GM21447 (cell line): Measurements from ENCODE around the gene TMEM141.
A peak's percentile ranks its signal among the peaks of the same experiment; 100 is the strongest.

ENCODE experiments used
- ATAC-seq: cut with Tn5 transposase; IDR thresholded peaks from one replicate; pipeline ENCODE4 v1.9.1; 2021; ENCODE audit not compliant: unreplicated experiment

The TMEM141 gene

DNA sequence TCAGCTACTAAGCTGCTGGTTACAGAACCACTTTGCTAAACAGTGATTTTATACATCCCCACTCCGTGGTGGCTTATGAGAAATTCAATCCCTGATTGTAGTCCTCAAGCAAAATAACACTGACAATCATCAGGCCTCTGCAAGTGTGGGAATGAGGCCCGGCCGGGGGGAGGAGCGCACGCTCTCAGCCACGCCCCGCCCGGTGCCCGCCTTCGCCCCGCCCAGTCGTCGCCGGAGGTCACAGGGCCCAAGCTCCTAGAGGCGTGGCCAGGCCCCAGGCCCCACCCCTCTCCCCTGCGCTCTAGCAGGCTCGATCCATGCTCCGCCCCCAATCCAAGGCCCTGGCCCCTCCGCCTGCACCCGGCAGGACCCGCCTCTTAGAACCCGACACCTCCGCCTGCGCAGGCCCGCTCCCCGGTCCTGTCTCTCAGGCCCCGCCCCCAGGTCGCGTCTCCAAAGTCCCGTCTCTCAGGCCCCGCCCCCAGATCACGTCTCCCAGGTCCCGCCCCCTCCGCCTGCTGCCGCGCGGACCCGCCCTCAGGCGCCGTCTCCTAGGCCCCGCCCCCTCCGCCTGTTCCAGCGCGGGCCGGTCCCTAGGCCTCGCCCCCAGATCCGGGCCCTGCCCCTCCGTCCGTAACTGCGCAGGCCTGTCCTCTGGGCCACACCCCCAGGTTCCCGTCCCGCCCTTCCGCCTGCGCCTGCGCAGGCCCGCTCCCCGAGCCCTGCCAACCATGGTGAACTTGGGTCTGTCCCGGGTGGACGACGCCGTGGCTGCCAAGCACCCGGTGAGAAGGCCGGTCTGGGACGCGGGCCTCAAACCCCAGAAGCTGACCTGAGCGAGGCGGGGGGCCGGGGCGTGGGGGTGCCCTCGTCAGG, at the start of gene TMEM141:
TMEM141 (plus strand) TSS at position 705 of the 876 bp plus-strand sequence; CDS start at position 732, 27 bp downstream.
- peak; percentile 76 for ATAC-seq

- peak; percentile 59 for ATAC-seq
These were observed 49.1 kb upstream of the TMEM141 start for GRCh38 chr9:136741883-136742571.

DNA sequence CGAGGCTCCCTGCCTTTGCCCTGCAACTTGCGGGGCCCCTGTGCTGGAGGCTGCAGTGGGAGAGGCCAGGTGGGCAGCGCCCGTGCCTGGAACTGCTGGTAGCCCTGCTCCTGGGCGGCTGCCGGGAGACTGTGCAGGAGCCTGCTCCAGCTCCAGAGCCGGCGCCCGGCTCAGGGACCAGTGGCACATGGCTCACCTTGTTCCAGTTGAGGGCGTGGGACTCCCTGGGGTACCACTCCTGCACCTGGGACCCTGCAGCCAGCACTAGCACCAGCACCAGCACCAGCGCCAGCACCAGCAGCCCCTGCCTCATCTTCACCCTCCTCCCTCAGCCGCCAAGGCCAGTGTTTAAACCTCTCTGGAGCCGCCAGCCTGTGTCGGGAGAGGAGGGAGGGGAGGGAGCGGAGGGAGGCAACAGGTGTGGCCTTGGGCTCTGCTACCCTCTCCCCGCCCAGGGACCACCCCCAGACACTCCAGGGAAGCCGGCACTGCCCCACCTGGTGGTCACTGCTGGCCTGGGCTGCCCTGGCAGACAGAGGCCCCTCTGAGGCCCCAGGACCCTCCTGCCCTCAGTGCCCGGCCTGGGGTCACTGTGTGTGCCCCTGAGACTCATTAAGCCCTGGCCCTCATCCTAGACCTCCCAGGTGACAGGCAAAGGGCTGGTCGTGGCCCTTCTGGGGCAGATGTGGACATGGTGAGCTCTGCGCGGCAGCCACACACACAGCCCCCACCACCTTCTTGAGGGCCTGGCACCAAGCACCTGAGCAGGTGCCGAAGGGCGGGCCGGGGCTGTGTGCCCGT, 48.4 kb upstream of the TMEM141 start, which contains the start of gene LCN10:
LCN10 (minus strand) TSS at position 350 of the 801 bp plus-strand sequence; CDS start at position 313, 37 bp downstream.
- no peak for ATAC-seq

- ATAC-seq: no peak
These were observed 47.4 kb upstream of the TMEM141 start for GRCh38 chr9:136743639-136744211.

- ATAC-seq: no peak
These were observed 46.4 kb upstream of the TMEM141 start for GRCh38 chr9:136744773-136745172.

DNA sequence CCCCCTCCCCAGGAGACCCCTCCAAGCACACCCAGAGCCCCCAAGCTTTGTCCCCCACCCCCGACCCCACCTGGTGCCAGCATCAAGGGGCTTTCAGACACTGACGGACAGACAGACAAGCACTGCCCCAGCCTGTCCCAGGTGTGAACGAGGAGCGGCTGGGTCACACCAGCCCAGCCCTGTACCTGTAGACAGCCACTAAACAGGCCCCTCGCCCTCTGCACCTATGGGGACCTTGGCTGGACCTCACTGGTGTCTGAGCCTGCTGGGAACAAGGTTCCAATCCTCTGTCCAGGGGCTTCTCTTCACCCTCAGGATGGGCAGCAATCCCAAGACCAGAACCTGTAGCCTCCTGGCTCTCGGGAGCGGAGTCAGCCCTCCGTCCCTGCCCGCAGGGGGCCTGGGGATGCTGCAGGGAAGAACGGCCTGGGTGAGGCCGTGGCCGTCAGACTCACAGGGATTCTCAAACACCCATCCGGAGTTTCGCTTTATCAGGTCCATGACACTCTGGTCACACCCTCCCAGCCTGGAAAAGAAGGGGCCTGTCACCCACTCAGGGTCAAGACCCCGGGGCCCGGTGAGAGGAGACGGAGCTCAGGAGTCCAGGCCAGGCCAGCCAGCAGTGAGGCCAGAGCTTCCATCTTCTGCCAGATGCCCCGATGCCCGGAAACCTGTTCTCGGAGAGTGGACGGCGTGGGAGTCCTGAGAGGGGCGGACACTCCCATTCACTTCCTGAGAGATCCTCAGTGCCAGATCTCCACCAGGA, 45.6 kb upstream of the TMEM141 start:
- ATAC-seq: no peak

GRCh38 chr9:136746155-136746490, 45.0 kb upstream of the TMEM141 start:
- no peak for ATAC-seq

DNA sequence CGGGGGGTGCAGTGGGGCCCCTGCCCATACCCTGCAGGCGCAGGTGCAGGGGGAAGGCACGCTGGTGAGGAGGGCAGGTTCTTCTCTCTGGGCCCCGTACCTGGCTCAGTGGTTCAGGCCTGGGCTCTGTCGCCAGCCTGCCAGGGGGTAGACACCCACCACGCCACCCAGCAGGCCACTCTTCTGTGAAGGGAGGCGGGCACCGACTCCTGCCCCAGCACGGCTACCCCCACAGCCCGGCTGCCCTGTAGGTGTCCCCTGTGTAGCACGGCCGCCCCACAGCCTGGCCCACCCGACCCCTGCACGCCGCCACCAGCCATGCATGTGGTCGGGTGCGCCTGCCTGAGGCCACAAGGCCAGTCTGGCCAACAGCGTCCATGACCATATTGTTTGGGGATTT, 44.5 kb upstream of the TMEM141 start:
- ATAC-seq: no peak

- ATAC-seq: no peak
These were observed 43.7 kb upstream of the TMEM141 start for GRCh38 chr9:136747161-136748060.

DNA sequence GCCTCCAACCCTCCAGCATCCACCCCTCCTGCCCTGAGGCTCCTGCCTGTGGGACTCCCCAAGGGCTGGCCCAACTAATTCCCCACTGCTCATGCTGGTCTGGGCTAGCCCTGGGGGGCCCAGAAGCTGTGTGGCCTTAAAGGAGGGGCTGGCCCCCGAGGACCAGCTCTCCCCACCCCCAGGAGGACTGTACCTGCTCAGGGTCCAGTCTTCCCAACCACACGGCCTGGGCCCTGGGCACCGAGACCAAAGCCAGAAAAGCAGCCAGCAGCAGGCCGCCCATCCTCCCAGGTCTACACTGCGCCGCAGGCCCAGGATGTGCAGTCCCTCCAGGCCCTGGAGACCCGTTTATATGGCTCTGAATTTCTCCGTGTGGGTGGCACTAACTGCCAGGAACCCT, 42.9 kb upstream of the TMEM141 start, which contains the start of gene LCN6:
LCN6 (minus strand) TSS at position 325 of the 400 bp plus-strand sequence; CDS start at position 283, 42 bp downstream.
- ATAC-seq: no peak

DNA sequence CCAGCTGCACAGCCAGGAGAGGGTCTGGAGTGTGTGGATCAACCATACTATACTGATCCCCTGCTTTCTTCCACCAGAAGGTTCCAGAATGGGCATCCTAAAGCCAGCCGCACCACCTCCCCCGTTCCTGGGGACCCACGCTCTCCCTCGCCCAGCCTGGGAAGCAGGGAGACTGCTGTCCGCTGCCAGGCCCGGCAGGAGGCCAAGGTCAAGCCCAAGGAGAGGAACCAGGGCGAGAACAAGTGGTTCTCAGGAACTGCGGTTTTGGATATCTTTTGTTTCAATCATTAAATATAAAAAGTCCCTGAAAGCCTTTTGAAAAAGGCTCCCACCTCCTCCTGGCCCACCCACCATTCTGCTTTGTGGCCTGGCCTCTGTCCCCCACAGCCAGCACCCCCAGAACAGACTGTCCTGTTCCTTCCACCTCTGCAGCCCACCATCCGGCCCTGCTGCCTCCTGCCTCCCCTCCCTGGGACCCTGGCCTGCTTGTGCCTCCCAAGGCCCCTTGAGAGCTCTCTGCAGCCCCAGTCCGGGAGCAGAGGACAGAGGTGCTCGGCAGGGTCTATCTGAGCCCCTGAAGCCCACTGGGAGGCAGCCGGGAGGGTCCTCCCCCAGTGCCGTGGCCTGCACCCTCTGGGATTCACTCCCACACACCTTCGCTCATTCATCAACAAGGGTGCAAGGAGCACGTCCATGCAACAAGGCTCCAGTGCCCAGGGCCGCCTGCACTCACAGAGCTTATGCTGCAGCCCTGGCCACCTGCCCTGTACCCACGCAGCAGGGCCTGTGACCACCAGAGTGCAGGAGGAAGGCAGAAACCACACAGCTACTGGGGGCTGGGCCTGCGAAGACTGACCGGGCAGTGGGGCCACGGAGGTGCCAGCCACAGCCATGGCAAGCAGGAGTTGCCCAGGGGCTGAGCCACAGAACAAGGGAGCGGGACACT, 42.2 kb upstream of the TMEM141 start:
- ATAC-seq: no peak

DNA sequence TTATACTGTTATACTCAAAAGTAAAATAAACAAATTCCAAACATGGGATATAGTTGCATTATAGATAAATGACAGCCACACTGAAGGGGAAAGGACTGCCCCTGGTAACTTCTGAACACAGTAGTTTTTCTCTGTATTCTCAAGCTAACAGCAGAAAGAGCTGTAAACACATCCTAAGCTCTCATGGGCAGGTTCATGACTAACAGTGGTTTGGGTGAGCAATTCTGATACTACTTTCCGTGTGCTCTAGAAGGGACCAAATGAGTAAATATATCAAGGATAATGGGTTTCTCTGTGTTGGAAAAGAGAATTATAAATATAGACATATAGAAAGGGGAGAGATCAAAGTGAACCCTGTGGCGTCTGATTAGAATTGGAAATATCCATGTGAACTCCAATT, 40.6 kb upstream of the TMEM141 start:
- no peak for ATAC-seq

DNA sequence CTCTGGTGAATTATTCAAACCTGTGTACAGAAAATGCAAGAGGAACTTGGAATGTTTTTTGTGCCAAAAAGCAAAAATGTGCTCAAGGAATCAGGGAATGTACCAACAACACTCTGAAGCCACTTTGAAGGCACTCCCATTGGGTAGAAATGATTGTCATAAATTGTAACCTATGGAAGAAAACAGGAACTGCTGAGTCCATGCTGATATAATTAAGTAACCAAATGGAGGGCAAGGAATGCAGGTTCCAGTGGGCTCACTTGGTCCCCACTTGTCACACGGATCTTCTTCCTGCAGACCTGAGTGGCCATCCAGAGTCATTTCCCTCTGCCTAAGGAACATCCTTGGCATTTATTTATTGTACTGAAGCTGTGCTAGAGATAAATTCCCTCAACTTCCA, 39.9 kb upstream of the TMEM141 start:
- ATAC-seq: no peak

GRCh38 chr9:136751814-136752213, 39.3 kb upstream of the TMEM141 start:
- no peak for ATAC-seq

GRCh38 chr9:136753371-136754058, 37.6 kb upstream of the TMEM141 start:
- ATAC-seq: no peak

DNA sequence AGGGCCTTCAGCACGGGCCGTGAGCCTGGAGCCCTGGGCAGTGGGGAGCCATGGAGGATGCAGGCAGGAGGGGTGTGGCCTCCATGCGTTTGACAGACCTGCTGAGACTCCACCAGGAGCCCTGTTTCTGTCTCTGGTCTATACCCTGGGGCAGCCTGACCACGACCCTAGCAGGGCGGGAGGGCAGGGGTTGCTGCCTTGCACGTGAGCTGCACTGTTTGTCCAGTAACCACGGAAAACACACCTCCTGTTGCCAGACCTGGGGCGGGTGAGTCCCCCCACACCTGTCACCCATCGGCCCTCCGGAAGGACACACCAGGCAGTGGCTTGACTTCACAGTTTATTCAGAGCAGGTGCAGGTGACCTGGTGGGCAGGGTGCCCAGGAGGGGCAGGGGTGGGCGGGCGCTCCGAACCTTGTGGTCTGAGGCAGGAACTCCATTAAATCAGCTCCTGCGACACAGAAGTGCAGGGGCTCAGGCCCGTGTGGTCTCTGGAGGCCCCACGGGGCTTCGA, 37.0 kb upstream of the TMEM141 start:
- ATAC-seq: no peak

DNA sequence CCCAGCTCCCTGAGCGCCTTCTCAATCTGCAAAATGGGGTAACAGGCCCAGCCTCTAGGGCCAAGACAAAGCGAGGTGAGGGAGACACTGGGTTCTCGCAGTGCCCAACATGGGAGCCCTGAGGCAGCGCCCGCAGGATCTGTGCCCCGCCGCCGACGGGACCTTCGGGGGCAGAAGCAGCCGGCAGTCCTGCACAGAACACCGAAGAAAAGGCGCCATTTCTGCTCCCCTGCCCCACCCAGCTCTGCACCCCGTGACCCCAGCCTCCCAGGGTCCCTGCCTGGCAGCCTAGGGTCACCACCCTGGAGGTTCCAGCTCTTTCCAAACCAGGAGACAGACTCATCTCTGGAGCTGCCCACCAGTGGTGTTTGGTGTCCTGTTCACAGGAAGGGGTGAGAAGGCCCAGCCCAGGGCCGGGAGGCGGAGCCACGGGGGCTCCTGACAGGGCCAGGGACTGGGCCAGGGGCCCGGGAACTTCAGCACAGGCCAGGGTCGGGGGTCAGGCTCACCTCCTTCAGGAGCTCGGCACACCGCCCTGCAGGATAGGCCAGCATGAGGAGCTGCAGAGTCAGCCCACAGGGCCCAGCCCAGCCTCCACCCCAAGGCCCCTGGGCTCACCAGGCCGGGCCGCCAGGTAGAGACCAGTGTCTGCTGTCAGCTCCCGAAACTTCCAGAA, 36.4 kb upstream of the TMEM141 start:
- no peak for ATAC-seq
